Colonic mucosa (tissue), 4 donors: ENCODE results near the gene NTRK3. TPM values are rescaled to one million over a fixed set of nuclear protein-coding genes. Genes with fewer than 3 reads are reported as not detected.

ENCODE experiments used
- DNase-seq: peaks from one replicate; pipeline ENCODE4 v3.0.0-alpha.2; 2020
- H3K27ac ChIP-seq: fragments of 200-600 bp; one replicate; pipeline ENCODE4 v1.8.0; 2021
- H3K27me3 ChIP-seq: fragments of 200-600 bp; one replicate; pipeline ENCODE4 v1.8.0; 2021
- H3K36me3 ChIP-seq: fragments of 200-600 bp; one replicate; pipeline ENCODE4 v1.8.0; 2021
- H3K4me1 ChIP-seq: fragments of 200-600 bp; one replicate; pipeline ENCODE4 v1.8.0; 2021; ENCODE audit warnings: mild to moderate bottlenecking
- H3K4me3 ChIP-seq: fragments of 200-600 bp; one replicate; pipeline ENCODE4 v1.8.0; 2021
- H3K9ac ChIP-seq, 2 donors: one replicate each; pipeline ENCODE4 v1.7.0; 2013; ENCODE audit warnings: control low read depth in 2 of 2, low read depth in 2 of 2, low read length in 2 of 2
- H3K9me3 ChIP-seq: fragments of 200-600 bp; one replicate; pipeline ENCODE4 v1.8.0; 2021
- CTCF ChIP-seq: fragments of 200-600 bp; IDR thresholded peaks from one replicate; pipeline ENCODE4 v1.8.0; 2022; ENCODE audit warnings: antibody characterized with exemption, mild to moderate bottlenecking
- intact Hi-C: fragments of 100-400 bp; cut with DNase I; formaldehyde crosslinking; loops from one replicate; pipeline ENCODE4 v1.14.1; 2022
- total RNA-seq, 2 donors: library from RNA; stranded (reverse); fragmentation: NEBNext Ultra II Directional in 1 of 2; extraction: Animal tissue kit (Norgen Biotek cat#: 25700) in 1 of 2; gene quantifications; one replicate each; pipeline ENCODE4 v1.2.1, GENCODE V29; 2021
- donor health status: healthy.
- donor health status: DM: no; HTN: no; CAD: no.
- donor health status: DM: no; HTN: no; CAD: no.

The NTRK3 gene
- total RNA-seq, 2 donors from 2014 or later, result 1.2 to 1.5 TPM

- no peak overlapping the region for H3K27ac ChIP-seq
- no peaks in the 10 kb centered on the region for H3K36me3 ChIP-seq
- H3K9ac ChIP-seq, result no peak overlapping the region
- no peaks in the 10 kb centered on the region for H3K4me1 ChIP-seq
- H3K27me3 ChIP-seq, result no peaks in the 10 kb centered on the region
- no peak overlapping the region for H3K4me3 ChIP-seq
- no peak for TF ChIP-seq CTCF
- intact Hi-C loops, result no loop called here
- no peak for DNase-seq
- H3K9me3 ChIP-seq, result no peaks in the 10 kb centered on the region
Observed at GRCh38 chr15:88238618-88239430, 17.7 kb downstream of the NTRK3 start.

GRCh38 chr15:88234711-88235110 lies 21.8 kb downstream of the NTRK3 start:
- intact Hi-C loops, result no loop called here
- H3K4me3 ChIP-seq, result no peak overlapping the region
- TF ChIP-seq CTCF, result no peak
- H3K9me3 ChIP-seq, result no peaks in the 10 kb centered on the region
- no peaks in the 10 kb centered on the region for H3K4me1 ChIP-seq
- H3K27me3 ChIP-seq, result no peaks in the 10 kb centered on the region
- no peak overlapping the region for H3K9ac ChIP-seq
- no peaks in the 10 kb centered on the region for H3K36me3 ChIP-seq
- H3K27ac ChIP-seq, result no peak overlapping the region
- no peak for DNase-seq

GRCh38 chr15:88233921-88234320 lies 22.6 kb downstream of the NTRK3 start:
- Histone ChIP-seq H3K4me3 (no peak overlapping the region), H3K9me3 (no peaks in the 10 kb centered on the region), H3K27me3 (no peaks in the 10 kb centered on the region), H3K36me3 (no peaks in the 10 kb centered on the region), H3K9ac (no peak overlapping the region), H3K27ac (no peak overlapping the region), H3K4me1 (no peaks in the 10 kb centered on the region)
- intact Hi-C loops, result no loop called here
- no peak for TF ChIP-seq CTCF
- DNase-seq, result no peak

GRCh38 chr15:88232771-88233201 lies 23.8 kb downstream of the NTRK3 start:
- no peak for DNase-seq
- Histone ChIP-seq H3K36me3 (no peaks in the 10 kb centered on the region), H3K9me3 (no peaks in the 10 kb centered on the region), H3K9ac (no peak overlapping the region), H3K27me3 (no peaks in the 10 kb centered on the region), H3K4me3 (no peak overlapping the region), H3K4me1 (no peaks in the 10 kb centered on the region), H3K27ac (no peak overlapping the region)
- no peak for TF ChIP-seq CTCF
- intact Hi-C loops, result no loop called here

- intact Hi-C loops, result no loop called here
- no peaks in the 10 kb centered on the region for H3K9me3 ChIP-seq
- no peaks in the 10 kb centered on the region for H3K4me1 ChIP-seq
- H3K36me3 ChIP-seq, result no peaks in the 10 kb centered on the region
- TF ChIP-seq CTCF, result no peak
- no peaks in the 10 kb centered on the region for H3K27me3 ChIP-seq
- no peak for DNase-seq
- no peak overlapping the region for H3K27ac ChIP-seq
- no peak overlapping the region for H3K4me3 ChIP-seq
- H3K9ac ChIP-seq, result no peak overlapping the region
Observed at GRCh38 chr15:88231909-88232644, 24.5 kb downstream of the NTRK3 start.
